ENCODE data around the gene CACNG5. TPM values are rescaled to one million over a fixed set of nuclear protein-coding genes. Genes with fewer than 3 reads are reported as not detected.
A peak's percentile ranks its signal among the peaks of the same experiment; 100 is the strongest.

The CACNG5 gene
- total and polyA plus RNA-seq, 8 donors = 0.15 to 0.77 (median 0.29) TPM; not detected in 2

GRCh38 chr17:66903781-66904180, 68.9 kb downstream of the CACNG5 start:
- intact Hi-C loops (cut with DNase I) = no loop called here
- Histone ChIP-seq H3K9me3 (no peaks in the 10 kb centered on the region), H3K4me3 (no peak overlapping the region), H3K27me3 (no peaks in the 10 kb centered on the region), H3K36me3 (no peaks in the 10 kb centered on the region), H3K27ac (peak overlapping the region in 1 of 4 donors; percentile 91), H3K4me1 (peaks cover 13 to 18% (median 15%) of the 10 kb centered on the region in 3 donors)
- FAIRE-seq = no peak
- TF ChIP-seq CTCF (IDR thresholded peaks at IDR 0.05) = no peak
- WGBS, 2 donors = 86 to 88% methylated on average over 10 of the region's 10 CpGs
- ATAC-seq = no peak
- DNase-seq = no peak

DNA sequence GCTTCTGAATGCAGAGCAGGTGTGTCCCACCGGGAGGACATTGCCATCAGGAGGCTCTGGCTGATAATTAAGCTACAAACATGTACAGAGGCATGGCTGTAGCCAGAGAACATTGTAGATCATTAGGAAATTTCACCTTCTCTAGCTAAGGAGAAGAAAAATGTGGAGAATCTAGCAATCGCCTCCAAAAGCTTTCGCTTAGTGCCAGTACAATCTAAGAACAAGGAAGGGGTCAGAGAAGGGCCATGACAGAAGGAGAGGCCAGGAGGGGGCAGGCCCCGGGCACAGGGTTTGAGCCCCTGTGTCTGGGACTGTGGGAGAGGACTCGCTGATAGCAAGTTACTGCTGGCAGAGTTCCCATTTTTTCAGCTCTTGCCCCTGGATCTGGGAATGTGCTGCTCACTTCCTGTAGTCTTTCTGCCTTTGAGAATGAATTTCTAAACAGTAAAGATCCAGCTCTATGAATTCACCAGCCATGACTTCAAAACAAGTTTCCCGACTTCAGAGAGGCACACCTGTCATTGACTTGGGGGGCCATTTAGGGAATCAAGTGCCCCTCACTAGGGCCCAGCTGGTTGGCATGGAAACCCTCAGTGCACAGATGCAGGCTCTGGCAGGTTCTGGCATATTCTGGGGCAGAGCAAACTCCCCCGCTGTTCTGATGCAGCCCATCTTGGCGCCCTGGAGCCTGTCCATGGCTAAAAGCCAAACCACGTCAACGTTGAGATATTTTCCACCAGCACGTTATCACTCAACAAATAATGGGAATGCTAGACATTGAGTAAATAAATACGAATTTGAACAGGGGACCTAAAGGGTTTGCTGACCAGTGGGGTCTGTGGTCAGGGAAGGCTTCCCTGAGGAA, 70.1 kb downstream of the CACNG5 start:
- Histone ChIP-seq H3K4me3 (no peak overlapping the region), H3K27ac (peak overlapping the region; percentile 40 to 91 (median 72)), H3K27me3 (no peaks in the 10 kb centered on the region), H3K36me3 (no peaks in the 10 kb centered on the region), H3K9me3 (no peaks in the 10 kb centered on the region), H3K4me1 (peaks cover 13 to 18% (median 15%) of the 10 kb centered on the region in 3 donors)
- DNase-seq (peak in 5 of 6 donors; percentile 42 to 77 (median 65)), FAIRE-seq (no peak), ATAC-seq (peak; percentile 69 to 78 (median 71))
- intact Hi-C loops (cut with DNase I) = loop anchor here in 2 of 3 donors (5.0 kb wide), 3 partner anchors 178 to 193 kb away; no protein-coding TSS in a partner anchor
- TF ChIP-seq CTCF (IDR thresholded peaks at IDR 0.05) = no peak
- 10 to 11% methylated on average over 12 of the region's 12 CpGs for WGBS, 2 donors

DNA sequence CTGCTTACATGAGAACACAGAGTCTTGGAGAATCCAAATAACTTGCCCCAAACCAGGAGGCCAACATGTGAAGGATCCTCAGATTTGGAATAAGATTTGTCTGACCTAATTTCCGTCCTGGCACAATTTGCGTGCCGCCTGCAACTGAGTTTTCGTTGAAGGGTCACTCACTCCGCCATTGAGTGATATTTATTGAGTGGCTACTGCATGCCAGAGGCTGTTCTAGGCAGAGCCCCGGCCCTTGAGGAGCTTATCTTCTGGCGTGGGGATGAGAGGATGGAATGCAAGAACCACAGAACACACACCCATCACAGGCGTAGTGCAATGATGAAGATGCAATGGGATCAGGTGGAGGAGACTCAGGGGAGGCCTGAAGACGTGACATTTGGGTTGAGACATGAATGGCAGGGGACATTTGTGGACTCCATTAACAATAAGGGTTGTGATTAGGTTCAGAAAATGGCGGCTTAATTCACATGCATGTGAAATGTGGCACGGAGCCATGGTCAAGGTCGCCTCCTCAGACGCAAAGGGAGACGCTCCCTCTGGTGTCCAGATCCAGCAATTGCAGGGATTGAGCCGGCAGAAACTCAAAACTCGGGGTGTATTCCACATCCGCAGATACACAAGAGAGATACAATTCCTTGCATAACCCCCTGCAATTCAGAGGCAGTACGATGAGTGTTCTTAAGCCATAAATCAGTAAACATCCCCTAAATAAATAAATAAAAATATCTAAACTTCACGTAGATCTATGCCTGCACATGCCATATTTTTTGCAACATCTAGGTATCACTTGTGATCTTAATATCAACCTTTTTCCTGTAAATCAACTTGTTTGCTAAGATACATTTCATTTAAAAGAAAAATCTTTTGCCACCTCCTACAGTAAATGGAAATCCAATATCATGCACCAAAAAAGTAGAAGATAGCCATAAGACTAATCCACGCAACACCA, 71.7 kb downstream of the CACNG5 start:
- Histone ChIP-seq H3K4me3 (no peak overlapping the region), H3K4me1 (peaks cover 13 to 18% (median 15%) of the 10 kb centered on the region in 3 donors), H3K36me3 (no peaks in the 10 kb centered on the region), H3K27ac (no peak overlapping the region), H3K27me3 (no peaks in the 10 kb centered on the region), H3K9me3 (no peaks in the 10 kb centered on the region)
- peak; percentile 80 to 93 (median 88) for DNase-seq
- intact Hi-C loops (cut with DNase I) = loop anchor here in 2 of 3 donors (5.0 kb wide), 3 partner anchors 179 to 194 kb away; no protein-coding TSS in a partner anchor
- TF ChIP-seq CTCF (IDR thresholded peaks at IDR 0.05) = peak; percentile 79 to 83 (median 80)
- peak; percentile 45 to 77 (median 71) for ATAC-seq
- FAIRE-seq = no peak
- WGBS, 2 donors = 44 to 45% methylated on average over 20 of the region's 20 CpGs

DNA sequence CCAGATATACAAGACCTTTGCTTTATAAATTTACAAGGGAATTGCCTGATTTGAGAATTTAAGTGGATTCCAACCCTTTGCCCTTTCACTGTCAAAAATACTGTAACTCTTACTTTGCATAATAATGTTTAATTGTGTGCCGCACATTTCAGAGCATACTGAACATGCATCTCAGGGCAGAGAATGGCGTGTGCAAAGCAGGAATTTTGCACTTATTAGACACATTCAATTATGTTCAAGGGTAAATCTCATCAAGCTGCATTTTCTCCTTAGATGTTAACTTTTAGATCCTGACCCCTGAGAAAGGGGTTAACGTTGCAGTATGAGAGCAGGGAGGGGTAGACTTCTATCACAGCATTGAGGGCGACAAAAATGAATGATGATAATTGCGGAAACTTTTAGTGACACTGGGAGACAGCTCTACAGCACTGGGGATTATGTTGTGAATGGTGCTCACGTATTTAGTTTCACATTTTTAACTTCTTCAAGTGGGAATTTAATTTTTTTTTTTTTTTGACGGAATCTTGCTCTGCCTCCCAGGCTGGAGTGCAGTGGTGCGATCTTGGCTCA, 75.0 kb downstream of the CACNG5 start:
- no peak for FAIRE-seq
- Histone ChIP-seq H3K36me3 (no peaks in the 10 kb centered on the region), H3K27ac (no peak overlapping the region), H3K4me1 (peaks cover 10 to 15% (median 13%) of the 10 kb centered on the region in 3 donors), H3K9me3 (no peaks in the 10 kb centered on the region), H3K4me3 (no peak overlapping the region), H3K27me3 (no peaks in the 10 kb centered on the region)
- DNase-seq = no peak
- no peak for ATAC-seq
- whole genome bisulfite sequencing, 2 donors = 83 to 85% methylated on average over 8 of the region's 8 CpGs
- intact Hi-C loops (cut with DNase I) = loop anchor here in 2 of 3 donors (5.0 kb wide), 3 partner anchors 183 to 198 kb away; no protein-coding TSS in a partner anchor
- no peak for TF ChIP-seq CTCF (IDR thresholded peaks at IDR 0.05)

All from pancreas (tissue), 10 donors.